Astrocyte of the cerebellum (primary cell): Measurements from ENCODE around the gene IDH3G.

Experiments used
- DNase-seq: peaks from one replicate; pipeline ENCODE4 v3.0.0-alpha.2; 2011; ENCODE audit warnings: low read depth
- H3K4me3 ChIP-seq: 2 replicates; pipeline ENCODE4 v1.5.1; 2011; ENCODE audit warnings: mild to moderate bottlenecking, low read depth, low read length, moderate library complexity
- in situ Hi-C: cut with HindIII; loops from 2 replicates; pipeline ENCODE4 v1.10.0; 2017; ENCODE audit warnings: low sequenced_read_pairs
- TF ChIP-seq, protein P1 (sequence below): IDR thresholded peaks from 2 replicates; pipeline ENCODE4 v1.5.1; 2012; ENCODE audit warnings: low read length, low read depth, moderate library complexity, mild to moderate bottlenecking; ENCODE audit errors: missing control alignments

IDH3G gene

DNA sequence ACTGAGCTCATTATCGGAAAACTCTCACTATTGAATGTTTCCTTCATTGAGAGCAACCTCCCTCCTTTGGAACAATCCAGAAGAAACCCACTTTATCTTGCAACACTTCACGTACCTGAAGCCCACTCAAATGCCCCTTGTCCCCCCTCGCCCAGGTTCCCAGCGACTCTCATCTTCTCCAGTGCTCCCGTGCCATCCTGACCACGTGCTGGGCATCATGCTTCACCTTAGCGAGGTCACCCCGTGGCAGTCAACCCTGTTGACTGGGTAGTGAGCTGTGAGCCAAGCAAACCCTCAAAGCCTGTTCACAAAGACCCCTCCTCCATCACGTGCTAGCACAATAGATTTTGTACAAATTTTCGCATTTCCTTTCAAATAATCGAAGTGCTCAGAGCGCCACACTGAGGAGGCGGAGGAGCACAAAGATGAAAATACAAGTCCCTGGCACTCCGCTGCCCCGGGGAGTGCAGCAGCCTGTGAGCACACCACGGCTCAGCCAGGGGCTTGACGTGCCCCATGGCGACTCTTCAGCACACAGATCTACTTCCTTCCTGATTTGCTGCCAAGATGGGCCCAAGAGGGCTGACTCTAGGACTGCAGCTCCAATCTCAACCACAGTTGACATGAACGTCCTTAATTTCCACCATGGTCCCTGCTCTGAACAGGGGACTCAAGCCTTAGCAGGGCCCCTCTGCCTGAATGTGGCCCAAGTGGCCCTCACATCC lies 20.6 kb upstream of the IDH3G start:
- TF ChIP-seq, protein P1, sequence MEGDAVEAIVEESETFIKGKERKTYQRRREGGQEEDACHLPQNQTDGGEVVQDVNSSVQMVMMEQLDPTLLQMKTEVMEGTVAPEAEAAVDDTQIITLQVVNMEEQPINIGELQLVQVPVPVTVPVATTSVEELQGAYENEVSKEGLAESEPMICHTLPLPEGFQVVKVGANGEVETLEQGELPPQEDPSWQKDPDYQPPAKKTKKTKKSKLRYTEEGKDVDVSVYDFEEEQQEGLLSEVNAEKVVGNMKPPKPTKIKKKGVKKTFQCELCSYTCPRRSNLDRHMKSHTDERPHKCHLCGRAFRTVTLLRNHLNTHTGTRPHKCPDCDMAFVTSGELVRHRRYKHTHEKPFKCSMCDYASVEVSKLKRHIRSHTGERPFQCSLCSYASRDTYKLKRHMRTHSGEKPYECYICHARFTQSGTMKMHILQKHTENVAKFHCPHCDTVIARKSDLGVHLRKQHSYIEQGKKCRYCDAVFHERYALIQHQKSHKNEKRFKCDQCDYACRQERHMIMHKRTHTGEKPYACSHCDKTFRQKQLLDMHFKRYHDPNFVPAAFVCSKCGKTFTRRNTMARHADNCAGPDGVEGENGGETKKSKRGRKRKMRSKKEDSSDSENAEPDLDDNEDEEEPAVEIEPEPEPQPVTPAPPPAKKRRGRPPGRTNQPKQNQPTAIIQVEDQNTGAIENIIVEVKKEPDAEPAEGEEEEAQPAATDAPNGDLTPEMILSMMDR = no peak
- in situ Hi-C loops = no loop called here
- DNase-seq = no peak

DNA sequence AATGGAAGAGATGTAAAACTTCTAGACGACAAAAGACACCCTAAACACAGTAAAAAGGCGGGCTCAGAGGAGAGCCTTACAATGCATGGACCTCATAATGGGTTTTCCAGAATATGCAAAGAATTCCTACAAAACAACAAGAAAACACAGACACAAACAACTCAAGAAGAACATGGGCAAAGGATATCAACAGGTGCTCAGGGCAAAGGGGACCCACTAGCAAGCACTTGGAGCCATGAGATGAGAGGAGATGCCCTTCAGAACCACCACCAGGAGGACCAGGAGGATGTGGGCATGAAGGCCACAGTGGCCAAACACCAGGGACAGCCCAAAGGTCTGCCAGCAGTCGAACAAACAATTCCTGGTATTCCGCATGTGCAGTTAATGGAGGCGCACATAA lies 19.0 kb upstream of the IDH3G start:
- no peak for DNase-seq
- in situ Hi-C loops = no loop called here
- H3K4me3 ChIP-seq = no peak overlapping the region
- TF ChIP-seq, protein P1 = no peak

More for the DNA sequence above, 20.6 kb upstream of the IDH3G start:
- no peak overlapping the region for H3K4me3 ChIP-seq

DNA sequence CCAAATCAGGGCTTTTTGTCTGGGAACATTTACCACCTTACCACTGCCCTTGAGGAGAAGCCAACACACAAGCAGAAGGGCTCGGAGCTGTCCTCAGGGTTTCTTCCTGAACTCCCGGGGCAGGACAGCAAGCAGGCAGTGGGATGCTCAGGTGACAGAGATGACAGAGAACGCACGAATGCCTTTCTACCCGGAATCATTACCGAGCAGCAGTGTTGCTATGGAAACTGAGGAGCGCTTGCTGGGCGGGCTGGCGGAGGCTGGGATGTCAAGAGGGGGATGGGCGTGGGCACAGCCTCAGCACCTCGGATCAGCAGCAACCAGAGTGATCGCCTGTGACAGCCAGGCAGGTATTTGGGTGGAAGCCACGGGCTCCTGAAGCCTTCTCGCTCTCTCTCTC lies 18.0 kb upstream of the IDH3G start:
- in situ Hi-C loops = no loop called here
- TF ChIP-seq, protein P1 = no peak
- no peak for DNase-seq
- H3K4me3 ChIP-seq = no peak overlapping the region

DNA sequence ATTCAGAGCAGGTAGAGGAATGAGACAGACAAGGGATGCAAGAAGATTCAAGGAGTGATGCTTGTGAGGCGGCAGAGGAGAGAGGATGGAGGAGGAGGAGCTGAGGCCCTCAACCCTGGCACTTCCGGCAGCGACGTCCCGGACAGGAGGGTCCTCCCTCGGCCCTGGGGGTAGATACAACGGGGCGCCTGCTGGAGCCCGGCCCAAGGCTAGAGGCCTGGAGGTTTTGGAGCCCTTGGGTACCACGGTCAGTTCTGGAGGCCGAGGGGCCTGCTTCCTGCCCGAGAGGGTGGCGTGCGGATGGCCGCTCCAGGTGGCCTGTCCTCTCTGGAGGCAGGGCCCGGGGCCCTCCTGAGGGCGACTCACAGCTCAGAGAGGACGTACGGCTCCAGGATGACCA lies 13.8 kb upstream of the IDH3G start:
- in situ Hi-C loops = no loop called here

DNA sequence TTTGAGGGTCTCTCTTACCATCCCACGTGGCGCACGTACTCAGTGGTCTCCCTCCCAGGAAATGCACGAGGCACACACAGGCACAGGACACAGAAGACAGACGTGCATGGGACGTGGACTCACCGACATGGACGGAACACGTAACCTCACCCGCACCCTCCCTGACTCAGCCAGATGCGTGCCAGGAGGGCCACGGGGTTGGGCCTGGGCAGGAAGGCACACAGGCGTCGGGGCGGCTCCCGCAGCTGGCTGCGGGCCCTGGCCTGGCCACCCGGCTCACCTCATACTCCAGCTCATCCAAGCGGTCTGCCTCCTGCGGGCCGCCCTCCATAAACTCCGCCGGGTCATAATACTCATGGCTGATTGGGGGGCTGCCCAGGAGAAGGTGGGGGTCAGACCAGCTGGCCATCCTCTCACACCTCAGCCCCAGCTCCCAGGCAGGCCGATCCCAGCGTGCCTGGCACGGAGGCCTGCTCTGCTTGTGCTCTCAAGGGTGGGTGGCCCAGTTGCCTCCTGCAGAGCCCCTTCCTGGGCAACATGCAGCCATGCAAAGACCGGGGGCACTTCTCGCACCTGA lies 12.9 kb upstream of the IDH3G start:
- DNase-seq = no peak
- TF ChIP-seq, protein P1 = no peak
- in situ Hi-C loops = no loop called here
- H3K4me3 ChIP-seq = no peak overlapping the region

More for the DNA sequence above, 13.8 kb upstream of the IDH3G start:
- H3K4me3 ChIP-seq = no peak overlapping the region
- TF ChIP-seq, protein P1 = no peak
- no peak for DNase-seq

DNA sequence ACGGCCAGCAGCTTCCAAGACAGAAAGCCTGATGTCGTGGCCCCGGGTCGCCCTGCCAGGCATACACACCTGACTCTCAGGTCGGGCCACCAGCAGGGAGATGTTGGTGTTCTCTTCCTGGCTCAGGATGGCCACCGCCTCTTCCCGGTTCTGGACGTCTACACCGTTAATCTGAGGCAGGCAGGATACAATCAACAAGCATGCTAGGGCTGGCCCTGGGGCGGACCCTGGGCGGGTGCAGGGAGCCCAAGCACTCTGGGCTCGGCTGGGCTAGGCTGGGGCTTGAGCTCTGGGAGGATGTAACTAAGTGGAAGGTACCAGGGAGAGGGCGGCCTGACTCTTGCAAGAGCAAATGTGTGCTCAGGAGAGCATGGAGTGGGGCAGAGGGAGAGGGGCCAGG lies 11.3 kb upstream of the IDH3G start:
- DNase-seq = no peak
- TF ChIP-seq, protein P1 = no peak
- in situ Hi-C loops = no loop called here

More for the DNA sequence above, 11.3 kb upstream of the IDH3G start:
- H3K4me3 ChIP-seq = no peak overlapping the region
